BLaER1 treated with 17β-estradiol and CSF1 and Interleukin-3, amounts not matched to agents 10 nM and 100 nM (cell line): ENCODE measurements around the gene TTLL8.

Source experiments
- H3K27ac ChIP-seq, 11 experiments: shearing (Covaris generic); formaldehyde crosslinking; 2 replicates each; pipeline ENCODE4 v1.8.1; 2022
- H3K27me3 ChIP-seq, 11 experiments: shearing (Covaris generic); formaldehyde crosslinking; 2 replicates each; pipeline ENCODE4 v1.8.1; 2022
- H3K36me3 ChIP-seq, 11 experiments: shearing (Covaris generic); formaldehyde crosslinking; 2 replicates each; pipeline ENCODE4 v1.8.1; 2022
- H3K4me1 ChIP-seq, 10 experiments: shearing (Covaris generic); formaldehyde crosslinking; 2 replicates each; pipeline ENCODE4 v1.8.1; 2022
- H3K4me2 ChIP-seq, 11 experiments: shearing (Covaris generic); formaldehyde crosslinking; 2 replicates each; pipeline ENCODE4 v1.8.1; 2022
- H3K4me3 ChIP-seq, 10 experiments: shearing (Covaris generic); formaldehyde crosslinking; 2 replicates each; pipeline ENCODE4 v1.8.1; 2022
- H3K9ac ChIP-seq, 11 experiments: shearing (Covaris generic); formaldehyde crosslinking; 2 replicates each; pipeline ENCODE4 v1.8.1; 2022
- H3K9me3 ChIP-seq, 11 experiments: shearing (Covaris generic); formaldehyde crosslinking; replicated peaks in 1 of 11; 2 replicates each; pipeline ENCODE4 v1.8.1; 2022
- H4K20me1 ChIP-seq, 11 experiments: shearing (Covaris generic); formaldehyde crosslinking; 2 replicates each; pipeline ENCODE4 v1.8.1; 2022
- Cebpa-rat ChIP-seq, 11 experiments: shearing (Covaris generic); IDR thresholded peaks; 2 replicates each; pipeline ENCODE4 v1.8.1; 2022

TTLL8 gene

DNA sequence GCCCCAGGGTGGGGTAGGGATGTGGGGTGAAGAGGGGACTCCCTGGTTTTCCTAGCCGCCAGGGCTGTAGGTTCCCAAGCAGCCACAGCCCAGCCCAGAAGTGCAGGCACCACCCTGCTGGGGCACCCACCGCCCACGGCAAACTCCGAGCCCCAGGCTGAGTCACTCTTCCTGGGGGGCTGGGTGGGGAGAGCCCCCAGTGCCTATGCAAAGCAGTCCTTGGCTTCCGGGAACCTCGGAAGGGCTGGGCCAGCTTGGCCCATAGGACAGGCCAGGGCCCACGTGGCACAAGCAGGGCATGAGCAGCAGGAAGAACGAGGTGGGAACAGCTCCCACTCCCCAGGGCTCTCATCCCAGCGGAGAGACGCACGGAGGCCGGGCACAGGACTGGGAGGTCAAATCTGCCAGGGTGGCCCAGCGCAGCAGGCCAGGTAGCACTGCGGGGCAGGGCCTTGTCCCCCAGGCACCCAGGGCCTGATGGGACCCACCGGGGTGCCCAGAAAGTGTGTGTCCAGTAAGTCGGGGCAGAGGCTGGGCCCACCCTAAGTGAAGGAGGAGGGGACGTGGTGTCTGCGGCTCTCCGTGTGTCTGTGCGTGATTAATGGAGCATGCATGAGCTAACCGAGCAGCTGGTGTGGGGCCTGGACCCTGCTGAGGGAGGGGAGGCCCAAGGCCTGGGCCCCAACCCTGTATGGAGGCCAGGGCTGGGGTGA is 41.0 kb downstream of the TTLL8 start:
- Histone ChIP-seq H3K9me3 (peaks cover 0 to 18% (median 9%) of the 10 kb centered on the region in 11 experiments; a peak in 13 of 22 replicates), H3K27ac (peak overlapping the region in 3 of 11 experiments; percentile 7 to 55 (median 39); a peak in 4 of 22 replicates), H3K4me3 (no peak overlapping the region), H3K9ac (peak overlapping the region in 2 of 11 experiments; percentile 6 to 23; a peak in 1 of 22 replicates), H4K20me1 (peaks cover 0 to 33% (median 11%) of the 10 kb centered on the region in 11 experiments; a peak in 11 of 22 replicates), H3K4me1 (peaks cover 8 to 49% (median 17%) of the 10 kb centered on the region in 10 experiments; a peak in 16 of 20 replicates), H3K27me3 (peaks cover 46 to 77% (median 74%) of the 10 kb centered on the region in 11 experiments), H3K4me2 (peak overlapping the region in 5 of 11 experiments; percentile 36 to 83 (median 71); a peak in 9 of 22 replicates), H3K36me3 (no peaks in the 10 kb centered on the region)
- TF ChIP-seq Cebpa-rat (IDR thresholded peaks at IDR 0.05): no peak

DNA sequence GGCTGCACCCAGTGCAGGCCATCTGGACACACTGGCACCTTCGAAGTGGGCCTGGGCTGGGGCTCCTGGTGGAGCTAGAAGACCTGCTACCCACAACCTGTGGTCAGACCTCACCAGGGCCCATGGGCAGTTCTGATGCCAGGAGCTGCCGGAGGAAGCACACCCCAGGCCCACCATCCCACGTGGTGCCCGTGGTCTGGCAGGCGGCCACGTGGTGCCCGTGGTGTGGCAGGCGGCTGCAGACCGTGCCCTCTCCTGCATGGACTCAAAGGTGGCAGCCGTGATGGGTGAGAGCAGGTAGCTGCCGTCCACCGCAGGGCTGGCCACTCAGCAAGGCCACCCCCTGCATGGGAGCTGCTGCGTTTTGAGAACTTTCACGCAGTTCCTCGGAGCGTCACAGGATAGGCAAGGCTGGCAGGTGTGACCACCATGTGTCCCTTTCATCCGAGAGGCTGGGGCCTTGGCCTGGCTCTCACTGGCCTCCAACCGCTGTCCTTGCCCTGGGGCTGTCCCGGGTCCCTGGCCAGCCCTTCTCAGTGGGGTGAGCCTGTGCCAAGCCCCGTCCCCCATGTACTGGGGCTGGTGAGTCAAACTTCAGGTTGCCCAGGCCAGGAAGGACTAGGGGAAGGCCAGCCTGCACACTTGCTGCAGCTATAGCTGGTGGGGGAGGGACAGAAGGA is 41.6 kb downstream of the TTLL8 start:
- Histone ChIP-seq H3K27me3 (peaks cover 53 to 84% (median 81%) of the 10 kb centered on the region in 11 experiments), H3K9ac (peak overlapping the region in 2 of 11 experiments; percentile 6 to 14; a peak in 1 of 22 replicates), H3K4me3 (no peak overlapping the region), H3K27ac (0 out of 22 replicates have a peak overlapping the region, but pooled peaks of 1 of the 11 experiments have one; percentile 18), H3K4me2 (peak overlapping the region in 5 of 11 experiments; percentile 36 to 83 (median 71); a peak in 9 of 22 replicates), H4K20me1 (peaks cover 0 to 40% (median 12%) of the 10 kb centered on the region in 11 experiments; a peak in 11 of 22 replicates), H3K4me1 (peaks cover 8 to 49% (median 17%) of the 10 kb centered on the region in 10 experiments; a peak in 16 of 20 replicates), H3K36me3 (no peaks in the 10 kb centered on the region), H3K9me3 (peaks cover 0 to 18% (median 9%) of the 10 kb centered on the region in 11 experiments; a peak in 13 of 22 replicates)
- no peak for TF ChIP-seq Cebpa-rat (IDR thresholded peaks at IDR 0.05)

DNA sequence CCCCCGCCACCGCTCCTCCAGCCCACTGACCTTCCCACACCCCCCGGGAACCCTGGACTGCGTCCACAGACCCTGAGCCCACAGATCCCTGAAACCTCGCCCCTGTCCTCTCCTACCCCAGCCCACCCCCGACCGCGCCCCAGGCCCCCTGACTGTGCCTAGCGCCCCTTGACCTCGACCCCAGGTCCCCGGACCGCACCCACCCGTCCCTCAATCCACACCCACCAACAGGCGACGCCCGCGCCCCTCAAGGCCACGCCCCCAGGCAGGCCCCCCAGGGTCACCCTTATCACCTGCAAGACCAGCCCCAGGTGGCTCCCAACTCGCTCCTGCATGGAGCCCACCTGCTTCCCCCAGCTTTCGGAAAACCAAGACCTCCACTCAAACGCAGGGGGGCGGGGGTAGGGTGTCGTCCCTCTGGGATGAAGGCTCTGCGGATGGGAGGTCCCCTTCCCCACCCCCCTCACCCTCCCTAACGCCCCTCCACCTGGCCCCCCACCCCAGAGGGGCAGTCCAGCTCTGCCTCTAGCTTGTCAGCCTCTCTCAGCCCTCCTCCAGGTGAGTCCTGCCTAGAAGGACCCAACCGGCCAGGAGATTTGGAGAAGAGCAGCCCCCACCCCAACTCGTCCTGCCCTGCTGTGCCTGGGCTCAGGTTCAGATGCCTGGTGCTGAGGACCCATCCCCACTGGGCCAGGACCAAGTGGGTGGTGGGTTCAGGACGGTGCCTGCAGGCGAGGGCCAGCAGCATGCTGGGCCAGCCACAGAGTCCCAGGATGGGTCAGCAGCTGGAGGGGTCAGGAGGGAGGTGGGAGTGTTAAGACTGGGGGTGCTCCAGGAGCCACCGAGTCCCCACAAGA is 42.4 kb downstream of the TTLL8 start:
- H3K9me3 ChIP-seq: peaks cover 0 to 16% (median 9%) of the 10 kb centered on the region in 11 experiments; a peak in 13 of 22 replicates
- H4K20me1 ChIP-seq: peaks cover 0 to 42% (median 12%) of the 10 kb centered on the region in 11 experiments; a peak in 11 of 22 replicates
- peaks cover 61 to 91% (median 88%) of the 10 kb centered on the region in 11 experiments for H3K27me3 ChIP-seq
- TF ChIP-seq Cebpa-rat (IDR thresholded peaks at IDR 0.05): no peak
- H3K27ac ChIP-seq: no peak overlapping the region
- no peak overlapping the region for H3K9ac ChIP-seq
- H3K36me3 ChIP-seq: no peaks in the 10 kb centered on the region
- peaks cover 8 to 50% (median 17%) of the 10 kb centered on the region in 10 experiments; a peak in 16 of 20 replicates for H3K4me1 ChIP-seq
- no peak overlapping the region for H3K4me3 ChIP-seq
- H3K4me2 ChIP-seq: peak overlapping the region in 4 of 11 experiments; percentile 49 to 83 (median 72); a peak in 6 of 22 replicates

DNA sequence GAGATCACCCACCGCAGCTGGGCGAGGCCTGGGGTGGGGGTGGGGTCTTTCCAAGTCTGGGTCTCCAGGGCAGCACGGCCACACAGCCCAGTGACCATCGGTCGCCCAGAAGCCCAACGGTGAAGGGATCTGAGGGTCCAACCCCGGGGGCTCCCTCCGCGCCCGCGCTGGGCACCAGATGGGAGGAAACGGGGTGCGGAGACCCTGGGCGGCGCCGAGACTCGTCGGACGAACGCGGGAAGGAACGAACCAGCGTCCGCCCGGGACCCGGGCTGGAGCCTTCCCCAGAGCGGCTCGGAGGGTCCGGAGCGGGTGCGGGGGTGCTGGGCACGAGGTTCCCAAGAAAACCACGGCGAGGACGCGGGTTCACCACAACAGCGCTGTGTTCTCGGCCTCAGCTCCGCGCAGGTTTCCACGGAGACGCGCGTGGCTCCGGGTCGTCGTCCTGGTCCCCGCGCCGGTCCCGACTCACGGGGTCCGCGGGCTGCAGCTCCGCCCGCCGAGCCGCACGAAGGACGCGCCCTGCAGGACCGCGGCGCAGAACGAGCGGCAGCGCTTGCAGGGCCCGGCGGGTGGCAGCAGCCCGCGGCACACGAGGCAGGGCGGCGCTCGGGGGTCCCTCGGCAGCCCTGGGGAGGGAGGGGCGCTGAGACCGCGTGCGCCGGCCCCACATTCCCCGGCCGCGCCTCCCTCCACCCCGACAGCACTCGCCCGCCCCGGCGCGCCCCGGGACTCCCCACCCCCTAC is 43.3 kb downstream of the TTLL8 start:
- peaks cover 0 to 42% (median 12%) of the 10 kb centered on the region in 11 experiments; a peak in 11 of 22 replicates for H4K20me1 ChIP-seq
- peak overlapping the region; percentile 22 to 64 (median 43); a peak in 19 of 22 replicates for H3K4me2 ChIP-seq
- H3K9me3 ChIP-seq: peaks cover 0 to 7% (median 5%) of the 10 kb centered on the region in 11 experiments; a peak in 12 of 22 replicates
- peaks cover 8 to 50% (median 17%) of the 10 kb centered on the region in 10 experiments; a peak in 16 of 20 replicates for H3K4me1 ChIP-seq
- no peak overlapping the region for H3K27ac ChIP-seq
- no peak overlapping the region for H3K9ac ChIP-seq
- peak overlapping the region in 1 of 10 experiments; percentile 12; a peak in 1 of 20 replicates for H3K4me3 ChIP-seq
- TF ChIP-seq Cebpa-rat (IDR thresholded peaks at IDR 0.05): no peak
- no peaks in the 10 kb centered on the region for H3K36me3 ChIP-seq
- H3K27me3 ChIP-seq: peaks cover 69 to 99% (median 97%) of the 10 kb centered on the region in 11 experiments

DNA sequence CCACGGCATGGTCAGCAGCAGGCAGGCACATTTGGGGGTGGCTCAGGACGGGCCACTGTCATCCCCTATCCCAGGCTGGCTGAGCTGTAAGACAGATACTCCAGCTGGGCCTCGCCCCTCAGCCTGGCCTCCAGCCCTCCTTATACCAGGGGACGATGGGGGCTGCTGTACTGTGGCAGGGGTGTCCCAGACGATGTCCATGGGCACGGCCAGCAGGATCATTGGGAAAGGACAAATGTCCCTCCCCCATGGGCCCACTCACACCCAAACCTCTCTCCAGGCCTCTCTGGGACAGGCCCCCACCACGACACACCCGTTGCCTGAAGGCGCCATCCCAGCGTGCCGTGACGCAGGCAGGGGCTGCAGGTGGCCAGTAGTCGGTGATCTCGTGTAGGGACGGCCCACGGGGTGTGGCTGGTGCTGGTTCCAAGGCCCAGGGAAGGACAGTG is 44.0 kb downstream of the TTLL8 start:
- Histone ChIP-seq H3K27me3 (peaks cover 71 to 98% (median 93%) of the 10 kb centered on the region in 11 experiments), H3K27ac (no peak overlapping the region), H3K4me2 (peak overlapping the region in 7 of 11 experiments; percentile 22 to 60 (median 35); a peak in 2 of 22 replicates), H3K36me3 (no peaks in the 10 kb centered on the region), H3K9me3 (no peaks in the 10 kb centered on the region; a peak in 1 of 22 replicates), H3K4me1 (peaks cover 8 to 46% (median 17%) of the 10 kb centered on the region in 10 experiments; a peak in 16 of 20 replicates), H4K20me1 (peaks cover 0 to 42% (median 12%) of the 10 kb centered on the region in 11 experiments; a peak in 11 of 22 replicates), H3K9ac (no peak overlapping the region), H3K4me3 (no peak overlapping the region)
- no peak for TF ChIP-seq Cebpa-rat (IDR thresholded peaks at IDR 0.05)

DNA sequence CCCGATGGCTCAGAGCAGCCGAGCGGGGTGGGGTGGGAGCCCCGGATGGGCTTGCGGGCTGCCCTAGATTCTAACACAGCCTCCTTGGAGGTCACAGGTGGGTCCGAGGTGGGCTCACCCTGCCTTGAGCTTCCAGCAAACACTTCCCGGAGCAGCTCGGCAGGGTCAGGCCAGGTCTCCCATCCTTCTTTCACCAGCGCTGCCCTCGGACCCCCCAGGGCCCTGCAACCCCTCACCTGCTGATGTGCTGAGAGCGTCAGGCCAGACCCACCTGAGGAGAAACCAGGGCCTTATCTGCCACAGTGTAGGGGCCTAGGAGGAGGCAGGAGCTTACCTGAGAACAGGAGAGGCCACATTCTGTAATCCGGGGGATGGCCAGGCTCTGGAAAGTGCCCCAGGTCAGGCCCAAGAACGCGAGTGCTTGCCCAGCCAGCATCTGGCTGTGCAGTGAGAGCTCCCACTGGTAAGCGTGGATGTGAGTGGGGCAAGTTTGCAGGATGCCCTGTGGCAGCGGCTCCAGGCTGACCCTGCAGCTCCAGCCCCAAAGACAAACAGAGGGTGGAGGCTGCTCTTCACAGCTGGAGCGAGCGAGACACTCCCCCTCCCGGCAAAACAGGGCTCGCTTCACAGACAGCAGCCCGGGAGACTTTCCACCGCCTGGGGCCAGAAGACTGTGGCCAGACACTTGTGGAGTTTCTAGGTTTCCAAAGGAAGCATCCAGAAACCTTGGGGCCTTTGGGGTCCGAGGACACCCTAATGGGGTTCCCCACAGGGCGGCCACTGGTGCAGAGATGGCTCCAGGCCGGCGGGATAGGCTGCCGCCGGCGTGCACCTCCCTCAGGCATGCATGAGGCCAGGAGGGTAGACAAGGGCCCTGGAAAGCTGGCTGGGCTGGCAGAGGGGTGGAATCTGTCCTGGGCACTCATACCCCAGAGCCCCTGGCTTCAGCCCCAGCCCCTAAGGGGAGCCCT is 45.6 kb downstream of the TTLL8 start, which contains the start of gene IL17REL:
Gene IL17REL, minus strand, starts transcription at position 555 of the 971 bp plus-strand sequence. Its CDS starts 119 bp downstream, at position 436.
- H3K4me2 ChIP-seq: no peak within 1 kb of the TSS
- no peak for TF ChIP-seq Cebpa-rat (IDR thresholded peaks at IDR 0.05)
- no peak within 1 kb of the TSS for H3K9ac ChIP-seq
- no peak within 1 kb of the TSS for H3K27ac ChIP-seq
- H3K36me3 ChIP-seq: no peaks in the 10 kb centered on the region
- H3K9me3 ChIP-seq: no peaks in the 10 kb centered on the region
- no peak within 1 kb of the TSS for H3K4me3 ChIP-seq
- H3K4me1 ChIP-seq: peaks cover 8 to 30% (median 17%) of the 10 kb centered on the region in 10 experiments; a peak in 16 of 20 replicates
- H3K27me3 ChIP-seq: peaks cover 66 to 83% (median 78%) of the 10 kb centered on the region in 11 experiments
- H4K20me1 ChIP-seq: peaks cover 0 to 42% (median 12%) of the 10 kb centered on the region in 11 experiments; a peak in 11 of 22 replicates
